ENCODE measurements around the gene PDGFB. TPM values are rescaled to one million over a fixed set of nuclear protein-coding genes. Genes with fewer than 3 reads are reported as not detected.

The PDGFB gene
- total RNA-seq, 1 experiment from 2014 or later = not detected

DNA sequence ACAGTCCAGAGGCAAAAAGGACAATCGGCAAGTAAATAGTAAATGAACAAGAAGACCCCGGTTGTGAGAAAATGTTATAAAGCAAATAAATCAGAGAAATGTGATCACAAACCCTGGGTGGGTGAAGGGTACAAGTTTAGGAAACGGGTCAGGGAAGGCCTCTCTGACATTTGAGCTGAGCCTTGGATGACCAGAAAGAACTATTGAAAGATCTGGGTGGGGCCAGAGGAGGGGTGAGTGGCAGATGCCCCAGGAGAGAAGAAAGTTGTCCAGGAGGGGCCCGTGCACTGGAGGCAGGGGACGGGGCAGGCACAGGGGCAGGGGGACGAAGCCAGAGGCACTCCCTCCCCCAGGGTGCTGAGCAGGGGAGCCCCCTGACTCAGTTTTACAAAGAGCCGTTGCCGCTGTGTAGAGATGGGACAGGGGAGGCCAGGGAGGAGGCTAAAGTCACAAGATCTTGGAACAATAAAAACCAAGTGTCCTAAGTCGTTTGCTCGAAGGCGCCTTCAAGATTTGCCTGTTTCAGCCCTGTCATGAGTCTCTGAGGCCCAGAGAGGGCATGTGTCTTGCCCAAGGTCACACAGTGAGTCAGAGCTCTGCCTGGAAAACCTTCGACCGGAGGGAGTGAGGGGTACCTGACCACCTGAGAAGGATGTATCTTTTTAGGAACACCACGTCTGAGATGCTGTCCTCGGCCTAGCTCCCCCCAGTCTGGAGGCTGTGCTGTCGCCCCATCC, 10.8 kb upstream of the PDGFB start:
- DNase-seq (ENCODE audit: extremely low read depth, low read depth) = no peak

DNA sequence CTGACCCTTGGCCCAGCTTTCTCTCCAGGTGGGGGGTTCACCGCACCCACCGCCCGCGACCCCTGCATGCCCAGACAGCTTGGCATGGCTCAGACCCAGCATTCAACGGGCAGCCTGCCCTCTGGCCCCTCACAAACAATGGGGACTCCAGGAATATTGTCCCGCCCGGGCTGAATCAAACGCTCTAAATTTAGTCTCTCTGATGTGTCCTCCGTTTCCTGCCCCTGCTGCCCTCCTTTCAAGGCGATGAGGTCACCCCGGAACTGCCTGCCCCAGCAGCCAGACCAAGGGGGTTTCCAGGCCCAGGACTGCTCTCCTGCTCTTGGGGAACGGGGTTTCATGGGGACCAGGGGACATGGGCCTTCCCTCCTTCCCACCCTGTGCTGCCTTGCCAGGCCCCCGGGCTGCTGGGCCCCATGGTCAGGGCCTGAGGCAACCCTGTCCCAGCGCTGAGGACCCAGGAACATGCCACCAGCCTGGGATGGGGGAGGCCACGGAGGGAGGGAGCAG, 10.1 kb upstream of the PDGFB start:
- no peak for DNase-seq (ENCODE audit: extremely low read depth, low read depth)

DNA sequence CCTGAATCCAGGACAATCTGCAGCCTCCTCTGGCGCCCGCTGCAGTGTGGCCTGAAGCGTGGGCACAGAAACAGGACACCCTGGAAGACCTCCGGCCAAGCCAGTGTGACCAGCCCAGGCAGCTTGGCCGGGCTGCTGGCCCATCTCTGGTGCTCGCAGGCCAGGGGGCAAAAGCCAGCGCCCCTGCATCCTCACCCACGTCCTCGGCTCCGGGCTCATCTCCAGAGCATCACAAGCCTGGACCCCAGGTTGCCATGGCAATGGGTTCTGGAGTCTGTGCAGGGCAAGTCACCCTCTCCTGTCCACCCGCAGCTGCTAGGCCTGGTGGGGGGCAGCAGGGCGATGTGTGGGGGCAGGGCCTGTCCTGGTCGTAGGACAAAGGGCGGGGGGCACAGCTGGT, 9.3 kb upstream of the PDGFB start:
- no peak for DNase-seq (ENCODE audit: extremely low read depth, low read depth)

DNA sequence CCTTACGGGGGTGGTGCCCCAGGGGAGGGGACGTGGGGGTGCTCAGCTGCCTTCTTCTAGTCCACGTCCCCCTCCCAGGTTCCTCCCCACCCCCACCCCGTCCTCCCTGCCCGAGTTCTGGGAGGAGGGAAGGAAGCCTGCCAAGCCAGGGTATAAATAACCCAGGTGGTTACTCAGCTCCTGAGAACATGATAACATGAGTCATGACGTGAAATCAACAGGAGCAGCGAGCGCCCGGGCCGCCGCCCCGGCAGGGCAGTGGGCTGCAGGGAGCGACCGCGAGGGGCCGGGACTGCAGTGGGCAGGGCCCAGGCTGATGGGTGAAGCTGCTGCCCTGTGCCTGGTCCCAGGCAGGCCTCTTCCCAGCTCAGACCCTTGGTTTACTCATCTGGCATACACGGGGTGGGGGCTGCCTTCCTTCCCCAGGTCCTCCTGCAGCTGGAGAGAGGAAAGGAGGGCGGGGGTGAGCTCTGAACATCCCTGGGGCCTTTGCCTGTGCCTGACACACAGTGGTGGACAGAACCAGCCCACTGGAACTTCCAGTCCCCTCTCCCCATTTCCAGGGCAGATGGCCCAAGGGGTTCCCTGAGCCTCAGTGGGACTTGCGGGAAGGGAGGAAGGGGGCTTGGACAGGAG, 8.8 kb upstream of the PDGFB start:
- DNase-seq (ENCODE audit: extremely low read depth, low read depth) = peak; percentile 48

DNA sequence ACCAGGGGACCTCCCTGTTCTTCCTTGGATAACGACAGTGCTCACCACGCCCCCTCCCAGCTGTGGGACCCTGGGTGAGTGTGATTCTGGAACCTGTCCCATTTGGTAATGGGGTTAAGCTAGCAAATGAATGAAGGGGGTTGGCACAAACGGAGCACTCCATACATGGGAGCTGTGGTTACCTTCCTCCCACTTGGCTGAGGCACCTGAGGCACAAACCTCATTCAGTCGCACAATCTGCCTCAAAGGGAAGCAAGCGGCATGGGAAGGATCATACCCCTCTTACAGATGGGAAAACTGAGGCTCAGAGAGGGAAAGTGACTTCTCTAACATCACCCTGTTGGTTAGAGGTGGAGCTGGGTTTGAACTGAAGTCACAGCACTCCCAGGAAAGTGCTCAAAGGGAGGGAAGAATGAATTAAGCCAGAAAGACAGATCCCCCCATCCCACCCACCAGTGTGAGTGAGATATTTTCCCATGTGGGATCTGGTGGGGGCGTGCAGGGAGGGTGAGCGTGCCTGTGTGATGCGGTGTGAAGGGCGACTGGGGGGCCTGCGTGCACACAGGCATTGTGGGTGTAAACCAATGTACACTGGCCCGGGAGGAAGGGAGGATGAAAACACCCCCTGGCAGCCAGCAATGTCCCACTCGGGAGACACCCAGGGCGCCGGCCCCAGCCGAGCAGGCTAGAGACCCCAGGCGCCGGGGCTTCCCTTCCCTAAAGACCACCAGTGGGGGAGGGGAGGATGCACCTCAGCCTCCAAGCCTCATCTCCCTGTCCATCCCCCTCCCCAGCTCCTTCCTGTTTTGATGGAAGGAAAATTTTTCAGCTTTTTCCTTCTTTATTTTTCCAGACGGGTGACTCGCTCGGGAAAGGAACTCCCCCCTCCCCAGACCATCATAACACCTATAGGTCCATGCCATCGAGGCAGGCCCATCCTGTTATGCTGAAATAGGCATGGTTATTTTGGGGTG, 8.0 kb upstream of the PDGFB start:
- DNase-seq (ENCODE audit: extremely low read depth, low read depth) = no peak

DNA sequence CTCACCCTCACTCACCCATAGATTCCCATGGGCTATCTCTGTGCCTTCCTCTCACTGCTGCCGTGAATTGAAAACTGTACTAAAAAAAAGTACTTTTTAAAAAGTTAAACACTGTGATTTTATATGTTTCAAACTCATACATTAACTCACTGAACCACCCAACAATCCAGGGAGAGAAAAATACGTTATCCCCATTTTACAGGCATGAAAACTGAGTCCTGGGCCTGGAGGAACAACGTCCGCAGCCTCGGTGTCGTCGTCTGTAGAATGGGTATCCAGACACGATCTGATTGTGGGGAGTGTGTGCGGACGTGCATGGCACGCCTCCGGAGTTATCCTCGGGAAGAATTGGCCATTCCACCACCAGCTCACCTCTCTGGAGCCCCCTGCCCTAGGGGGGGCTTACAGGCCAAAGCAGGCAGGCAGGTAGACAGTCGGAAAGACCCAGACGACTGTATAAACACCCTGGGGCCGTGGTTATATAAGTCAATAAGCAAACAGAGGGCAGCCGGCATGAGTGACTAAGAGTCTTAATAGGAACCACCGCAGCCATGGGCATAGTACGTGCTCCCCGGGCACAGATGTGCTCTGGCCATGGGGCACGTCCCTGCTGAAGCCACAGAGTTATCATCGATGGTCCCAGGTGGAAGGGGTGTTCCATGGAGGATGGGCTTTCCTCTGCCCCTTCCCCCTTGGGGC, 7.1 kb upstream of the PDGFB start:
- DNase-seq (ENCODE audit: extremely low read depth, low read depth) = no peak

DNA sequence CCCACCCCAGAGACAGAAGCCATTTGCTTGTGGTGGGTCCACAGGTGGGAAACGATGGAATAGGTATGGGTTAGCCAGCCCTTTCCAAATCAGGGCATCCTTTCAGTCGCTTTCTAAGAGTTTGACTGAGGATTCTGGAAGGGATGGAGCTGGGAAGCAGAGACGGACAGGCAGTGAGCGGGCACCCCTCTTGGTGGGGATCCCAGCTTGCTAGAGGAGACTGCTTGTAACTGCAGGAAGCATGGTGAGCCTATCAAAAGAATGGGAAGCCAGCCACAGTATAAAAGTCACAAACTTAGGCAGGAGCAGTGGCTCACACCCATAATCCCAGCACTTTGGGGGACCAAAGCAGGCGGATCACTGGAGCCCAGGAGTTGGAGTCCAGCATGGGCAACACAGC, 6.1 kb upstream of the PDGFB start:
- no peak for DNase-seq (ENCODE audit: extremely low read depth, low read depth)

DNA sequence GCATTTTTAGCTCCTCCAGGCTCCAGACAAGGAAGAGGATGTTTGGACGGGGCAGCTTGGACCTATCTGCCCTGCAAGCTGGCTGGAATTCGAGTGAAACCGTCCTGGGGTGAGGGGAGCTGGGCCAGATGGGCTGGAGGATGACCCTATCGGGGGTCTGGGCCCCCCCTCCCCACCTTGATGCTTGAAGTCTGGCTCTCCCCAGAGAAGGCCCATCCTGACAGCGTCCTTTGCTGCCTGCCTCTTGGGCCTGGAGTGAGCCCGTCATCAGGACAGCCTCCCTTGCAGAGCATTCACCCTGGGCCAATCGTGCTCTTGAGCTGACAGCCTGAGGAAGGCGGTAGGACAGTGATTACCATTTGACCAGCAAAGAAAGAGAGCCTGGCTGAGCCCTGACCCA, 5.3 kb upstream of the PDGFB start:
- DNase-seq (ENCODE audit: extremely low read depth, low read depth) = no peak

DNA sequence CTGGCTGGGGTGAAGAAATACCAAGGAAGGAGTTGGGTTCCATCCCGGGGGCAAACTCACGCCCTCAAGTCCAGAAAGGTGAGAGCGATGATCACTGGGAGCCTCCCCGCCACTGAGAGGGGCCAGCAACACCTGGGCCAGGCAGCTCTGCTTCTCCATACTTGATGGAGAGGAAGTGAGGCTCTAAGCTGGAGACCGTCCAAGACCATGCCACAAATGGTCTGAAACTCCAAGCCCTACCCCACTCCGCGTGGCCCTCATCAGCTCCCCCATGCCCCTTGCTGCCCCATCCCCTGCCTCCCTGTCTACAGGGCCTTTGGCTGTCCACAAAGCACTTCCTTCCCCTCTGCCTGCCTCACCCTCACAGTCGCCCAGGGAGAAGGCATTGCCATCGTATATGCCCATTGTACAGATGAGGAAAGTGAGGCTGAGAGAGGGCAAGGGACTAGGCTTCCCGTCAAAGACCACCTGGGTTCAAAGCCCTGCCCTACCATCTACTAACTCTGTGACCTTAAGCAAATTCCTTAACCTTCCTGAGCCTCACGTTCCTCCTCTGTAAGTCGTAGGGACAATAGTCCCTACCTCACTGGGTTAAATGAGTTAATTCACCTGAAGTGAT, 4.4 kb upstream of the PDGFB start:
- no peak for DNase-seq (ENCODE audit: extremely low read depth, low read depth)

DNA sequence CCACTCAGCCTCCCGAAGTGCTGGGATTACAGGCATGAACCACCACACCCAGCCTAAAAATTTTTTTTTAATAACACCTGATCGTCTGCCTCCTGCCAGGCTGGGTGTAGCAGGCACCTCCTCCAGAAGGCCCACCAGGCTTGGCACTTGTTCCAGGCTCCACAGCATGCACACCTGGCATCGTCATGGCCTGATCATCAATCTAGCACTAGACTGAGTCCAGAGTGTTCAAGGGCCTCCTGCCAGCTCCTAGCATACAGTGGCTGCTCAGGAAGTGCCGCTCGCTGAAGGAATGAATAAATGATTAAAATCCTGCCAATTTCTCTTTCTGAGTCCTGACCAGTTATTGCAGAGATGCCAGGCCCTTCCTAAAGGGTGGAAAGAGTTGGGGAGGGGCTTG, 3.5 kb upstream of the PDGFB start:
- no peak for DNase-seq (ENCODE audit: extremely low read depth, low read depth)

DNA sequence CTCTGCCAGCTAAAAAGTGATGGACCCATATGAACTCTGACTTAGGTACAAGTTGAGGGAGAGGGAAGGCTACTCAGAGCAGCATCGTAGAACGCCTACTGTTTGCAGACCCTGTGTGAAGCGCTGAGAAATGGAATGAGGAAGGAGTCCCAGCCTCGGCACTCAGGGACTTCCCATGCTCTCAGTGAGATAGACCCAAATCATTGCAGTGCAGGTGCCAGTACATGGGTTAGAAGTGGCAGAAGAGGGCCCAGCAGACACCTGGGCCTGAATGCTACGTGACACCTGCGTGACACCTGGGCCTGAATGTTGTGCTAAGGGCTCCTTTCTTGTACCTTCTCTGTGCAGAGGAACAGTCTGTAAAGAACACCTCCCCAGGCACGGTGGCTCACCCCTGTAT, 2.6 kb upstream of the PDGFB start:
- no peak for DNase-seq (ENCODE audit: extremely low read depth, low read depth)

DNA sequence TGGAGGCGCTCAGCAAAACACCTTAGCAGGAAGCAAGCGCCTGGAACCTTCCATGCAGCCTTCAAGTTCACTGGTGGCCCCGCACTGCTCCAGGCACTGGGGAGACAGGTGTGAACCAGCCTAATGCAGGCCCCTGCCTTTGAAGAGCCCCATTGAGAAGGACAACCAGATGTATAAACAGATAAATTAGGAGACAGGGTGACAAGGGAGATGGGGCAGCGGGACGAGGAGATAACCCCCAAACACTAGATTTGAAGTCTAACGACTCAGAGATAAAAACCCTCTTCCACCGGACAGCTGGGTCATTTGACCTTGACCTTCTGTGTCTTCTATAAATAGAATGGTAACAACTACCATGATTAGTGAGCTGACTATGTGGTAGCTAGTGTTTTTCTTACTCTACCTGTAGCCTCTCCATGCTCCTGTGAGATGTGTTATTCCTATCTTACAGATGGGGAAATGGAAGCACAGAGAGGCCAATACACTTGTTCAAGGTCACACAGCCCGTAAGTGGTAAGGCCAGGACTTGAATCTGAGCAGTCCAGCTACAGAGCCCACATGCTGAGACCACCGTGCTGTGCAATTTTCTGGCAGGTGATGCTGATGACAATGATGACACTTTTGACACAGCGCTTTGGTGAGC, 2.0 kb upstream of the PDGFB start:
- DNase-seq (ENCODE audit: extremely low read depth, low read depth) = no peak

DNA sequence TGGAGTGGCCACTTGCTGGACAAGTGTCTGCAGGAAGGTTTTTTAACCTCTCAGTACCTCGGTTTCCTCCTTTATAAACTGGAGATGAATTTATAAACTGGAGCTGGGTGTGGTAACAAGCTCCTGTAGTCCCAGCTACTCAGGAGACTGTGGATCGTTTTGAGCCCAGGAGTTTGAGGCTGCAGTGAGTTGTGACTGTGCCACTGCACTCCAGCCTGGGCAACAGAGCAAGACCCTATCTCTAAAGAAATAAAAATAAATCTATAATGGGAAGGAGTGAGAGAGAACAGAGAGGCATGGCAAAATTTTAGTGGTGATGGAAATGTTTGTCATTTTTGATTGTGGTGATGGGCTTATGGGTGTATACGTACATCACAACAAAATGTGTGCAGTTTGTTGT, 1.4 kb upstream of the PDGFB start:
- no peak for DNase-seq (ENCODE audit: extremely low read depth, low read depth)

DNA sequence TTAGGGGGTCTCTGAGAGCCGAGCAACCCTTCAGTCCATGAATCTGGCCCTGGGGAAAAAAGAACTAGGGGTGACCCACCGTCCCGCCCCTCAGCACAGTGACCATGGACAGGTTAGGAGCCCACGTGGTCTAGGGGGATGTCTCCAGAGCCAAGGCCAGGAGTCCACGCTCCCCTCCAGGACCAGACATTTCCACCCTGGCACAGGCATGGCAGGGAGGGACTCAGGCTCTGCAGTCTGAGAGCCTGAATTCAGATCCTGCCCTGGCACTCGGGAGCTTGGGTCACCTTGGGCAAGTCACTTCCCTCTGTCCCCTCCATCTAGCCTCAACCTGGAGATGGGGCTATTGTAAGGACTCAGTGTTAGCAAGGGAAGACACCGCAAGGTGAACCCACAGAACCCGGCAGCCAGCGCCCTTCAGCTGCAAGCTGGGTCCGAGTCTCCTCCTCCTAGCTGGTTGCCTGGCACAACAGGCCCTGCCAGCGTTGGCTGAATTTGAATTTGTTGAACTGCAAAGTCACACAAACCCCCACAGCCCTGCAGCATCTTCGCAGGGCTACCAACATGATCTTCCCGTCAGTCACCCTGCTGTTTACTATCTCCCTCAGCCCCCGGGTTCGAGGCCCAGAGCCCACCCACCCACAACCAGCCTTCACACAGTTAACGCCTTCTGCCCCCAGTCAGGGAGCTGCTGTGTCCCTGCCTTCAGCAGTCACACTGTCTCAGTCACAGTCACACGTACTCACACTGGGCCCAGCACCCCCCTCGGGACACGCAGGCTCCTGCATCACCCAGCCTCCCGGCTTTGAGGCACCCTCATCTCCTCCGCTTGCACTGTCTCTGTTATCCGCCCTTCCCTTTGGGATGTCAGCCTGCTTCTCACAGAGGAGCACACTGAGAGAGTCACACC, 603 bp upstream of the PDGFB start:
- DNase-seq (ENCODE audit: extremely low read depth, low read depth) = no peak

DNA sequence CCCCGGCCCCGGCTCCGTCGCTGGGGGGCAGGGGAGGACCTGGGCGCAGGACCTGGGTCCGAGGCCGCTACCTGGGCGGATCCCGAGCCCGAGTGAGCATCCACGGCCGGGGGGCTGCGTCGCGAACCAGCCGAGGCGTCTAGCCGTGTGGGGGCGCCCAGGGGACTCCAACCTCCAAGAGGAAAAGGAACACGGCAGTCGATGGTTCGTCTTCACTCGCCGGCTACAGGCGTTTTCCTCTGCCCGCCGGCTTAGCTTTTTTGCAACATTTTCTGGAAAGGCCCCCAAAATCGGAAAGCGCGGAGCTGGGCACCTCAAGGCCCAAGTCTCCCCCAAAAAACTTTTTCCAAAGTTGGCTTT, 666 bp downstream of the PDGFB start:
- no peak for DNase-seq (ENCODE audit: extremely low read depth, low read depth)

DNA sequence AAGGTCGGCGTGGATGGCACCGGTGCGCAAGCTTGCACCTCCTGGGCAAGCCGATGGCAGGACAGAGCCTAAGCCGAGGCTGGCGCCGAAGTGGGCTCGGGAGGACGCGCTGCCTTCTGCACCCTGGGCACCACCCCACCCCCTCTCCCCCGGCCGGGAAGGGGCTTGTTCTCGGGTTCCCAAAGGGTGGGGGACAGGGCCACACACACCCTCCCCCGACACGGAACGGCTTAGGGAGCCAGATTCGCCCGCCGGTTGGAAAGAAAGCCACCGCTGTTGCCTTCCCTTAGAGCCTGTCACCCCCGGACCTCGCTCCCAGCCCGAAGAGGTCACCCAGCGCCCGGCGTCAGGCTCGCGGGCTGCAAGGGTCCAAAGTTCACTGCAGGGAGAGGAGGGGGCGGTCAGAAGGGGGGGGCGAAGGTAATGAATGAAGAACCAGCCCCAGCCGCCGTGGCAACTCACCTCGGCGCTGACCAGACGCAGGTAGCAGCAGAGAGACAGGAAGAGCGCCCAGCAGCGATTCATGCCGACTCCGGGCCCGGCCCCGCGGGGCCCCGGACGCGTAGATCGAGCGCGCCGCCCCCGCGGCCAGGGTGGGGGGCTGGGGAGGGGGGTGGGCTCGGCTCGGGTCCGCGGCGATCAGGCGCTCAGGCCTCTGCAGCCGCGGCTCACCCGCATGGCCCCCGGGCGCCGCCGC, 1.2 kb downstream of the PDGFB start:
- no peak for DNase-seq (ENCODE audit: extremely low read depth, low read depth)

DNA sequence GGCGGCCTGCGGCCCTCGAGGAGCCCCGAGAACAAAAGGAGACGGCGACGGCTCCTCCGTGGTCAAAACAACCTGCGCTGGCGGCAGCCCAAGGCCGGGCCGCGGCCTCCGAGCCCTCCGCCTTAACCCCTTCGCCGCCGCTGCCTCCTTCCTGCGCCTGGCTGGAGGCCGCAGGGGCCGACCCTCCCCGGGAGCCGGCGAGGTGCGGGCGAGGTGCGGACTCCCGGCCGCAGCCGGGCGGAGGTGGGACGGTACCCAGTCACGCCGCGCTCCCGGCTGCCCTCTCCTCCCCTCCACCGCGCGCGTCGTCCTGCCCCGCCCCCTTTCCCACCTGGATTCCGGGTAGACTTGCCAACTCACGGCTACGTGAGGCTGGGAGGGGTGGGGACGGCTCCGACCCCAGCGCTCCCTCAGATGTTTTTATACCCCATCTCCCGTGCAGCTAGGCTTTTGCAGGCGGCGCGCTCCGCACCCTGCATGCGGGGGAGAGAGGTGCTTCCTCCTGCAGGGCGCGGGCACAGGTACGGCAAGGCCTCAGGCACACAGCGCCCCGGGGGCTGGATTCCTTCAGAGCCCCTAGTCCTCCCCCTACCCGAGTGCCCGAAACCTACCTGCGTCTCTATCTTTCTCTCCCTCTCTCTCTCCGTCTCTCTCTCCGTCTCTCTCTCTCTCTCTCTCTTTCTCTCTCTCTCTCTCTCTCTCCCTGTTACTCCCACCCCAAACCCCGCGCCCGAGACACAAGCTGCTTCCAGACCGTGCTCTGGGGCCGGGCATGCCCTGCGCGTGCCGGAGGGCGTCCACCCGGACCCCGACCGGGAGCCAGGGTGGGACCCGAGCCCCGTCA, 2.0 kb downstream of the PDGFB start:
- no peak for DNase-seq (ENCODE audit: extremely low read depth, low read depth)
